Esophagus muscularis mucosa (tissue), 4 donors: Measurements from ENCODE around the gene SPATA20. TPM values are rescaled to one million over a fixed set of nuclear protein-coding genes. Genes with fewer than 3 reads are reported as not detected.
A peak's percentile ranks its signal among the peaks of the same experiment; 100 is the strongest.

Experiments used
- DNase-seq: peaks from one replicate; pipeline ENCODE4 v3.0.0-alpha.2; 2017; ENCODE audit errors: extremely low spot score
- H3K27ac ChIP-seq, 4 donors: fragments of 200-600 bp; sonication (generic); replicated peaks in 1 of 4; 1 replicate in 3 of 4; 2 replicates in 1 of 4; pipeline ENCODE4 v1.5.1; 2016 to 2019; ENCODE audit warnings: mild to moderate bottlenecking in 1 of 4
- H3K27me3 ChIP-seq, 4 donors: fragments of 200-600 bp; sonication (generic); one replicate each; pipeline versions ENCODE4 v1.5.1 to v1.6.0; 2016 to 2019
- H3K36me3 ChIP-seq, 4 donors: fragments of 200-600 bp; sonication (generic); one replicate each; pipeline ENCODE4 v1.5.1; 2016 to 2019
- H3K4me1 ChIP-seq, 4 donors: fragments of 200-600 bp; sonication (generic); one replicate each; pipeline ENCODE4 v1.5.1; 2016 to 2019
- H3K4me3 ChIP-seq, 4 donors: fragments of 200-600 bp; sonication (generic); 1 replicate in 2 of 4; 2 replicates in 2 of 4; pipeline ENCODE4 v1.5.1; 2016 to 2019; ENCODE audit warnings: mild to moderate bottlenecking in 4 of 4, moderate library complexity in 1 of 4
- H3K9me3 ChIP-seq, 4 donors: fragments of 200-600 bp; sonication (generic); 1 replicate in 3 of 4; 2 replicates in 1 of 4; pipeline ENCODE4 v1.5.1; 2016 to 2019
- EP300 ChIP-seq: sonication (generic); formaldehyde crosslinking; IDR thresholded peaks from one replicate; pipeline ENCODE4 v1.6.1; 2017; ENCODE audit warnings: antibody characterized with exemption
- POLR2A ChIP-seq: fragments of 450-650 bp; IDR thresholded peaks from one replicate; pipeline ENCODE4 v1.6.1; 2017; ENCODE audit warnings: antibody characterized with exemption, moderate library complexity, mild to moderate bottlenecking, low read depth
- POLR2AphosphoS5 ChIP-seq, 2 donors: sonication (generic); formaldehyde crosslinking; IDR thresholded peaks; one replicate each; pipeline ENCODE4 v1.6.1; 2017; ENCODE audit warnings: antibody characterized with exemption in 2 of 2
- WGBS: methylation state at CpG from one replicate; pipeline ENCODE4 v1.1.5; 2018; 5-methylcytosine and 5-hydroxymethylcytosine counted together
- intact Hi-C: fragments of 100-400 bp; cut with DNase I; formaldehyde crosslinking; loops from one replicate; pipeline ENCODE4 v1.15.1; 2023
- total RNA-seq, 4 donors: library from RNA; depleted of rRNA; stranded (reverse); fragments of >200 nt; gene quantifications; one replicate each; pipeline versions ENCODE4 v1.1.0 to v1.2.1, GENCODE V29; 2016
- TF ChIP-seq, protein P1 (sequence below), 3 experiments: fragments of 200-600 bp in 2 of 3; fragments of 450-650 bp in 1 of 3; sonication (generic) in 2 of 3; IDR thresholded peaks; one replicate each; pipeline ENCODE4 v1.5.1; 2017 to 2019; ENCODE audit warnings: antibody characterized with exemption in 3 of 3, mild to moderate bottlenecking in 2 of 3, moderate library complexity in 1 of 3

The SPATA20 gene
- total RNA-seq, 4 donors from 2014 or later: 44.1 to 64.4 (median 54.6) TPM

DNA sequence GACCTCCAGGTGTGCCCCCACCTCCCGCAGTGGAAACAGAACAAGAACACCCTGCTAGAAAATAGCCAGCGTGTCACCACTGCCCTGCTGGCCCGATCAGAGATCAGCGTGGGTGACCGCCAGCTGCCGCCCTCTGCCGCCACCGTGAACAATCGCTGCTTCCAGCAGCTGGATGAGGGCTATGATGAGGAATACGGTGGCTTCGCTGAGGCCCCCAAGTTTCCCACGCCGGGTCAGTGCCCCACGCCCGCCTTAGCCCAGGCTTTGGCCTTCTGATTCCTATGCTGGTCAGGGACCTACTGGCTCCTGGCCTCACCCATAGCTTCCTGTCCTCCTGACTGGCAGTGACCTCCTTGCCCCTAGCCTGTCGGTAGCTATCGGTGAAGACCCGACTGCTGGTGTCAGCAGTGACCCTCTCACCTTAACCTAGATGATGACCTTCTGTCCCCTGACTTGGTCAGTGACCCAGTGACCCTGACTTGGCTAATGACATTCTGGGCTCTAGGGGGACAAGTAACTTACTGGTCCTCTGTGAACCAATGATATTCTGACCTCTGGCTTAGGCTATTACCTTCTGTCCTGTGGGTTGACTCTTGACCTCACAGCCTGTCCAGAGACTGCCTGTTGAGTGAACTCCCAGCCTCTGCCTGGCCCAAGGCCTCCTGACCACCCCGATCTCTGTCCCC, 2.4 kb downstream of the SPATA20 start:
- TF ChIP-seq POLR2A (no peak), EP300 (no peak), POLR2AphosphoS5 (IDR thresholded peaks at IDR 0.05) (no peak)
- TF ChIP-seq, protein P1, sequence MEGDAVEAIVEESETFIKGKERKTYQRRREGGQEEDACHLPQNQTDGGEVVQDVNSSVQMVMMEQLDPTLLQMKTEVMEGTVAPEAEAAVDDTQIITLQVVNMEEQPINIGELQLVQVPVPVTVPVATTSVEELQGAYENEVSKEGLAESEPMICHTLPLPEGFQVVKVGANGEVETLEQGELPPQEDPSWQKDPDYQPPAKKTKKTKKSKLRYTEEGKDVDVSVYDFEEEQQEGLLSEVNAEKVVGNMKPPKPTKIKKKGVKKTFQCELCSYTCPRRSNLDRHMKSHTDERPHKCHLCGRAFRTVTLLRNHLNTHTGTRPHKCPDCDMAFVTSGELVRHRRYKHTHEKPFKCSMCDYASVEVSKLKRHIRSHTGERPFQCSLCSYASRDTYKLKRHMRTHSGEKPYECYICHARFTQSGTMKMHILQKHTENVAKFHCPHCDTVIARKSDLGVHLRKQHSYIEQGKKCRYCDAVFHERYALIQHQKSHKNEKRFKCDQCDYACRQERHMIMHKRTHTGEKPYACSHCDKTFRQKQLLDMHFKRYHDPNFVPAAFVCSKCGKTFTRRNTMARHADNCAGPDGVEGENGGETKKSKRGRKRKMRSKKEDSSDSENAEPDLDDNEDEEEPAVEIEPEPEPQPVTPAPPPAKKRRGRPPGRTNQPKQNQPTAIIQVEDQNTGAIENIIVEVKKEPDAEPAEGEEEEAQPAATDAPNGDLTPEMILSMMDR (IDR thresholded peaks at IDR 0.05): no peak
- no peak overlapping the region for H3K4me3 ChIP-seq

GRCh38 chr17:50549969-50550368, 3.0 kb downstream of the SPATA20 start:
- H3K27me3 ChIP-seq: peaks cover 0 to 5% (median 0%) of the 10 kb centered on the region in 4 donors
- peaks cover 3 to 62% (median 27%) of the 10 kb centered on the region in 4 donors for H3K36me3 ChIP-seq
- intact Hi-C loops: loop anchor here (2.0 to 10.0 kb wide), 3 partner anchors 77 to 405 kb away; no protein-coding TSS in a partner anchor
- no peak for TF ChIP-seq EP300
- no peak for TF ChIP-seq POLR2A
- TF ChIP-seq, protein P1 (IDR thresholded peaks at IDR 0.05): no peak
- no peak for TF ChIP-seq POLR2AphosphoS5 (IDR thresholded peaks at IDR 0.05)
- H3K4me3 ChIP-seq: no peak overlapping the region
- DNase-seq: no peak
- 86% methylated on average over 7 of the region's 11 CpGs for WGBS
- no peaks in the 10 kb centered on the region for H3K9me3 ChIP-seq
- H3K27ac ChIP-seq: no peak overlapping the region
- peaks cover 17 to 36% (median 28%) of the 10 kb centered on the region in 4 donors for H3K4me1 ChIP-seq

More for the DNA sequence above, 2.4 kb downstream of the SPATA20 start:
- Histone ChIP-seq H3K9me3 (no peaks in the 10 kb centered on the region), H3K27me3 (peaks cover 0 to 4% (median 0%) of the 10 kb centered on the region in 4 donors), H3K27ac (no peak overlapping the region), H3K4me1 (peaks cover 17 to 36% (median 28%) of the 10 kb centered on the region in 4 donors), H3K36me3 (peaks cover 3 to 56% (median 24%) of the 10 kb centered on the region in 4 donors)
- DNase-seq: no peak
- intact Hi-C loops: loop anchor here (5.0 to 10.0 kb wide), 2 partner anchors 133 to 405 kb away; no protein-coding TSS in a partner anchor
- WGBS: 86% methylated on average over 11 of the region's 19 CpGs

GRCh38 chr17:50550661-50551432, 3.9 kb downstream of the SPATA20 start:
- Histone ChIP-seq H3K27me3 (peaks cover 0 to 14% (median 0%) of the 10 kb centered on the region in 4 donors), H3K4me1 (peaks cover 17 to 36% (median 28%) of the 10 kb centered on the region in 4 donors), H3K36me3 (peaks cover 8 to 70% (median 35%) of the 10 kb centered on the region in 4 donors), H3K4me3 (no peak overlapping the region), H3K9me3 (no peaks in the 10 kb centered on the region), H3K27ac (peak overlapping the region in 1 of 4 donors; percentile 40)
- intact Hi-C loops: loop anchor here (2.0 kb wide), 1 partner anchor 76 kb away; no protein-coding TSS in a partner anchor
- DNase-seq: no peak
- TF ChIP-seq, protein P1 (IDR thresholded peaks at IDR 0.05): peak; percentile 86 to 91 (median 87)
- TF ChIP-seq POLR2A (no peak), POLR2AphosphoS5 (IDR thresholded peaks at IDR 0.05) (peak; percentile 8 to 73), EP300 (no peak)
- 67% methylated on average over 10 of the region's 32 CpGs for WGBS

- DNase-seq: no peak
- Histone ChIP-seq H3K4me1 (peaks cover 16 to 32% (median 28%) of the 10 kb centered on the region in 4 donors), H3K9me3 (no peaks in the 10 kb centered on the region), H3K4me3 (no peak overlapping the region), H3K36me3 (peaks cover 8 to 76% (median 40%) of the 10 kb centered on the region in 4 donors), H3K27ac (no peak overlapping the region), H3K27me3 (peaks cover 0 to 20% (median 0%) of the 10 kb centered on the region in 4 donors)
- 100% methylated on average over 4 of the region's 8 CpGs for WGBS
- TF ChIP-seq, protein P1 (IDR thresholded peaks at IDR 0.05): no peak
- TF ChIP-seq POLR2A: no peak
- no peak for TF ChIP-seq POLR2AphosphoS5 (IDR thresholded peaks at IDR 0.05)
- TF ChIP-seq EP300: no peak
- intact Hi-C loops: loop anchor here (2.0 kb wide), 1 partner anchor 75 kb away; no protein-coding TSS in a partner anchor
These were observed 4.5 kb downstream of the SPATA20 start for GRCh38 chr17:50551433-50551815.
